ENCODE measurements around the gene PWP1. TPM values are rescaled to one million over a fixed set of nuclear protein-coding genes. Genes with fewer than 3 reads are reported as not detected.

The PWP1 gene
- total RNA-seq, 4 donors from 2014 or later: 75.9 to 104 (median 92.0) TPM

DNA sequence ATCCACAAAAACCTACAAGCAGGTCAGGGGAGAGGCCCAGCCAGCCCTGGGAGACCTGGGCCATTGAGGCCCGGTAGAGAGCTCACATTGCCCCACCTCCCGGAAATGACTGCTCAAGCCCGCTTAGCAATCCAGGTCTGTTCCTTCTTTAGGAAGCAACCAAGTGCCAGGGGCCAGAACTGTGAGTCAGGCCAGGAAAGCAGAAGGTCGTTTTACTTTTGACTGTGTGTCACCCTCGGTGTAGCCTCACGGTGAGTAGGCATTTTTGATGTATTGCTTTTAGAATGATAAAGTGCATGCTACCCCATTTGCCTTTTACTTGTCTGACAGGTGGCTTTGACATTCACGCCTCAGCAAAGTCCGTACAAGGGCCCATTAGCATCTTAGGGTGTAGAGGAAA, 25.4 kb upstream of the PWP1 start:
- Histone ChIP-seq H3K4me1 (no peaks in the 10 kb centered on the region), H3K27ac (peak overlapping the region in 3 of 4 donors; percentile 36 to 81 (median 80)), H3K9me3 (no peaks in the 10 kb centered on the region), H3K4me3 (no peak overlapping the region), H3K36me3 (no peaks in the 10 kb centered on the region), H3K27me3 (no peaks in the 10 kb centered on the region)
- TF ChIP-seq EP300 (IDR thresholded peaks at IDR 0.05) (no peak), POLR2A (IDR thresholded peaks at IDR 0.05) (no peak)
- TF ChIP-seq, protein P1, sequence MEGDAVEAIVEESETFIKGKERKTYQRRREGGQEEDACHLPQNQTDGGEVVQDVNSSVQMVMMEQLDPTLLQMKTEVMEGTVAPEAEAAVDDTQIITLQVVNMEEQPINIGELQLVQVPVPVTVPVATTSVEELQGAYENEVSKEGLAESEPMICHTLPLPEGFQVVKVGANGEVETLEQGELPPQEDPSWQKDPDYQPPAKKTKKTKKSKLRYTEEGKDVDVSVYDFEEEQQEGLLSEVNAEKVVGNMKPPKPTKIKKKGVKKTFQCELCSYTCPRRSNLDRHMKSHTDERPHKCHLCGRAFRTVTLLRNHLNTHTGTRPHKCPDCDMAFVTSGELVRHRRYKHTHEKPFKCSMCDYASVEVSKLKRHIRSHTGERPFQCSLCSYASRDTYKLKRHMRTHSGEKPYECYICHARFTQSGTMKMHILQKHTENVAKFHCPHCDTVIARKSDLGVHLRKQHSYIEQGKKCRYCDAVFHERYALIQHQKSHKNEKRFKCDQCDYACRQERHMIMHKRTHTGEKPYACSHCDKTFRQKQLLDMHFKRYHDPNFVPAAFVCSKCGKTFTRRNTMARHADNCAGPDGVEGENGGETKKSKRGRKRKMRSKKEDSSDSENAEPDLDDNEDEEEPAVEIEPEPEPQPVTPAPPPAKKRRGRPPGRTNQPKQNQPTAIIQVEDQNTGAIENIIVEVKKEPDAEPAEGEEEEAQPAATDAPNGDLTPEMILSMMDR (IDR thresholded peaks at IDR 0.05): no peak
- WGBS, 2 donors: 75 to 80% methylated on average over 8 of the region's 8 CpGs
- DNase-seq (ENCODE audit: low spot score in 2 of 2): no peak

DNA sequence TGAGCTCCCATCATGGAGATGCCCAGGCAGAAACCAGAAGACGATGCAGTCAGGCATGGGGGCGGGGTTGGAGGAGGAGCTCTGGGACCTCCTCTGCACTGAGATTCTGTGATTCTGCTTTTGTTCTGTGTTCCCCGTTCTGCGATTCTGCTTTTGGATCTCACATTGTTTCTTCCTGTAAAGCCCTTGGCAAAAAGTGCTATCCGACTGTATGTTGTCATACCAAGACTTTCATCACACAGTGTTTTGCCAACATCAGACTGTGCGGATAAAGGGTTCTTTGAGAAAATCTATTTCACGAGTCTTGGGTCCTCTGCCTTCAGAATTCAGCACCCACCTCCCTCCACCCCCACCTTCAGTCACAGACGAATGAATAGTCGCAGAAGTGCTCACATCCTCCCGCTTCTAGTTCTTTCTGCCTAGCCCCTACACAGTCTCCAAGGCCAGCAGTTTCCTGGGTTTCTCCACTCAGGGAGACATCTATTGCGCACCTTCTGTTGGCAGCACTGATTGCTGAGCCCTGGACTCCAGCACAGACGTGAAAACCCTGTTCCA, 24.7 kb upstream of the PWP1 start:
- Histone ChIP-seq H3K27me3 (no peaks in the 10 kb centered on the region), H3K9me3 (no peaks in the 10 kb centered on the region), H3K36me3 (no peaks in the 10 kb centered on the region), H3K4me1 (no peaks in the 10 kb centered on the region), H3K4me3 (no peak overlapping the region), H3K27ac (peak overlapping the region in 2 of 4 donors; percentile 80 to 81)
- TF ChIP-seq EP300 (IDR thresholded peaks at IDR 0.05) (peak in 1 of 2 donors; percentile 65), POLR2A (IDR thresholded peaks at IDR 0.05) (no peak)
- no peak for DNase-seq (ENCODE audit: low spot score in 2 of 2)
- 50 to 52% methylated on average over 12 of the region's 12 CpGs for WGBS, 2 donors

DNA sequence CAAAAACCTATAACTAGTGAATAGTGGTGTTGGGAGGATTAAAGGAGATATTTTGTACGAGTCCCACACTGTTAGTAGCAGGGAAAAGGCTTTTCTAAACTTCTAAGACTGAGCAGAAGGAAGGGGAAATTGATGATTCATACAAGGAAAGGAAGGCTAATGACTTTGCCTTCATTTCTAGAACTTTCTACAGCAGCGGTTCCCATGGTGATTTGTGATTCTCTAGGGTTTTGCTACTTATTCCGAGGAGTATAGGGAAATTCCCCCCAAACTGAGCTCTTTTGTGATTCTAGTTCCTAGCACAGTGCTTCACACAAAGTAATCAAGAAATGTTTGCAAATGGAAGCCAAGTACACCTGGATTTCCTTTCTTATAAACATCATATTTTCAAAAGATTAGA, 23.8 kb upstream of the PWP1 start:
- no peaks in the 10 kb centered on the region for H3K9me3 ChIP-seq
- H3K27ac ChIP-seq: peak overlapping the region in 2 of 4 donors; percentile 73 to 81
- no peak for DNase-seq (ENCODE audit: low spot score in 2 of 2)
- H3K4me1 ChIP-seq: no peaks in the 10 kb centered on the region
- WGBS, 2 donors: 70 to 77% methylated on average over 3 of the region's 3 CpGs
- H3K36me3 ChIP-seq: no peaks in the 10 kb centered on the region
- H3K4me3 ChIP-seq: no peak overlapping the region
- no peaks in the 10 kb centered on the region for H3K27me3 ChIP-seq
- no peak for TF ChIP-seq EP300 (IDR thresholded peaks at IDR 0.05)
- TF ChIP-seq, protein P1 (IDR thresholded peaks at IDR 0.05): no peak
- no peak for TF ChIP-seq POLR2A (IDR thresholded peaks at IDR 0.05)

DNA sequence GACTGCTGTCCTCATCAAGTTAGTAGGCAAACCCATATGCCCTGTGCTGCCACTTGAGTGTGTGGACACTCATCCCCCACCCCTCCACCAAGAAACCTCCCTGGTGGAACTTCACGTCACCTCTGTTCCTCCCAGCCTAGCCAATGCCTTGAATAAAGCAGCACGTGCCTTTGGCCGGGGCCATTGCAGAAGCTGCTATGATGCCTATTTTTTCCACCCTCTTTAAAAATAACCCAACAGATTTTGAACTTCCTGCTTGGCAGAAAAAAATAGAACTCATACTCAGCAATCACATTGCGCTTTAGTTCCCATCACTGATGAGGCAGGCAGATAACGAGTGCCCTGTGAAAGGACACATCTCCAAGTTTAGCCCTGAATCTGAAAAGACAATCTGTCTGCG, 23.1 kb upstream of the PWP1 start:
- H3K27ac ChIP-seq: peak overlapping the region in 1 of 4 donors; percentile 81
- H3K36me3 ChIP-seq: no peaks in the 10 kb centered on the region
- H3K9me3 ChIP-seq: no peaks in the 10 kb centered on the region
- H3K27me3 ChIP-seq: no peaks in the 10 kb centered on the region
- WGBS, 2 donors: 41 to 66% methylated on average over 6 of the region's 6 CpGs
- H3K4me1 ChIP-seq: no peaks in the 10 kb centered on the region
- TF ChIP-seq POLR2A (IDR thresholded peaks at IDR 0.05) (no peak), EP300 (IDR thresholded peaks at IDR 0.05) (no peak)
- TF ChIP-seq, protein P1 (IDR thresholded peaks at IDR 0.05): no peak
- no peak for DNase-seq (ENCODE audit: low spot score in 2 of 2)
- H3K4me3 ChIP-seq: no peak overlapping the region

GRCh38 chr12:107663277-107663676, 22.3 kb upstream of the PWP1 start:
- Histone ChIP-seq H3K4me3 (no peak overlapping the region), H3K27ac (no peak overlapping the region), H3K36me3 (no peaks in the 10 kb centered on the region), H3K9me3 (no peaks in the 10 kb centered on the region), H3K4me1 (no peaks in the 10 kb centered on the region), H3K27me3 (no peaks in the 10 kb centered on the region)
- no peak for DNase-seq (ENCODE audit: low spot score in 2 of 2)
- 77 to 78% methylated on average over 6 of the region's 6 CpGs for WGBS, 2 donors
- TF ChIP-seq, protein P1 (IDR thresholded peaks at IDR 0.05): no peak
- TF ChIP-seq POLR2A (IDR thresholded peaks at IDR 0.05): no peak
- TF ChIP-seq EP300 (IDR thresholded peaks at IDR 0.05): no peak
